GM12878 (cell line): ENCODE measurements around the gene USP47.

Experiments
- CHD1 ChIP-seq: IDR thresholded peaks from 2 replicates; pipeline ENCODE4 v1.6.1; 2012; ENCODE audit warnings: low read depth, low read length, improper control_type of control experiment
- ETV6 ChIP-seq, 2 experiments: fragments of 450-650 bp in 1 of 2; IDR thresholded peaks in 1 of 2; conservative IDR thresholded peaks in 1 of 2; 2 replicates each; pipeline ENCODE4 v1.6.1; 2014; ENCODE audit warnings: antibody characterized with exemption in 1 of 2, borderline replicate concordance in 1 of 2, low read depth in 1 of 2, mild to moderate bottlenecking in 1 of 2, moderate library complexity in 1 of 2
- GABPA ChIP-seq: IDR thresholded peaks from 2 replicates; pipeline ENCODE4 v1.6.1; 2014; ENCODE audit warnings: antibody characterized with exemption, low read depth, mild to moderate bottlenecking, inconsistent platforms
- POLR2AphosphoS5 ChIP-seq: IDR thresholded peaks from 2 replicates; pipeline ENCODE4 v1.6.1; 2011; ENCODE audit warnings: mild to moderate bottlenecking, low read length, inconsistent platforms
- SUPT20H ChIP-seq: IDR thresholded peaks from 2 replicates; pipeline ENCODE4 v1.6.1; 2011; ENCODE audit warnings: low read depth, mild to moderate bottlenecking, low read length, moderate library complexity, borderline replicate concordance; ENCODE audit not compliant: control insufficient read depth
- ZNF274 ChIP-seq: IDR thresholded peaks from one replicate; pipeline ENCODE4 v1.8.0; 2011; ENCODE audit not compliant: insufficient read length, insufficient read depth
- TF ChIP-seq, protein P1 (sequence below), 3 experiments: IDR thresholded peaks in 2 of 3; conservative IDR thresholded peaks in 1 of 3; 2 replicates each; pipeline ENCODE4 v1.5.1; 2011; ENCODE audit warnings: low read depth in 3 of 3, low read length in 3 of 3, mild to moderate bottlenecking in 3 of 3, control low read depth in 2 of 3, moderate library complexity in 2 of 3, inconsistent platforms in 1 of 3, mixed read lengths in 1 of 3; ENCODE audit not compliant: control insufficient read depth in 2 of 3, insufficient read depth in 1 of 3; ENCODE audit errors: extremely low read depth in 1 of 3

DNA sequence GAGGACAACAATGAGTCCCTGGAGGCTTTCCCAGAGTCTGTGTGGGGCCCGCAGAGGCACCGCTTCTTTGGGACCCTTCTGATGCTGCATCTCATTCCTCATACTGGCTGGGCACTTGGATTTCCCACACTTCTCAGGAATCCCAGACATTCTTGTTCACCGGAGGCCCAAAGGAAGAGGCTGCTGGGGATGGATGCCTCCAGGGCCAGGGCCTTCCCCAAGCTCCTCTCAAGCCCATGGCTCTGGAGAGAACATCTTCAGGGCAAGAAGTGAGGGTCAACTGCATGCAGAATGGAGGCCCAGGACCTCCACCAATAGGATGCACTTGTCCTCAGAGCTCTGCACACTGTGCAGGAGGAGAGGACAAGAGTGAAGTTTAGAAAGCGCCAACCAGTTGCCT, 132.1 kb downstream of the USP47 start:
- TF ChIP-seq SUPT20H, result no peak
- TF ChIP-seq, protein P1, sequence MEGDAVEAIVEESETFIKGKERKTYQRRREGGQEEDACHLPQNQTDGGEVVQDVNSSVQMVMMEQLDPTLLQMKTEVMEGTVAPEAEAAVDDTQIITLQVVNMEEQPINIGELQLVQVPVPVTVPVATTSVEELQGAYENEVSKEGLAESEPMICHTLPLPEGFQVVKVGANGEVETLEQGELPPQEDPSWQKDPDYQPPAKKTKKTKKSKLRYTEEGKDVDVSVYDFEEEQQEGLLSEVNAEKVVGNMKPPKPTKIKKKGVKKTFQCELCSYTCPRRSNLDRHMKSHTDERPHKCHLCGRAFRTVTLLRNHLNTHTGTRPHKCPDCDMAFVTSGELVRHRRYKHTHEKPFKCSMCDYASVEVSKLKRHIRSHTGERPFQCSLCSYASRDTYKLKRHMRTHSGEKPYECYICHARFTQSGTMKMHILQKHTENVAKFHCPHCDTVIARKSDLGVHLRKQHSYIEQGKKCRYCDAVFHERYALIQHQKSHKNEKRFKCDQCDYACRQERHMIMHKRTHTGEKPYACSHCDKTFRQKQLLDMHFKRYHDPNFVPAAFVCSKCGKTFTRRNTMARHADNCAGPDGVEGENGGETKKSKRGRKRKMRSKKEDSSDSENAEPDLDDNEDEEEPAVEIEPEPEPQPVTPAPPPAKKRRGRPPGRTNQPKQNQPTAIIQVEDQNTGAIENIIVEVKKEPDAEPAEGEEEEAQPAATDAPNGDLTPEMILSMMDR (IDR thresholded peaks at IDR 0.05 in 2 of 3, conservative IDR thresholded peaks at IDR 0.05 in 1 of 3; ENCODE audit: control insufficient read depth in 2 of 3, extremely low read depth in 1 of 3, insufficient read depth in 1 of 3, low read depth in 3 of 3, low read length in 3 of 3), result no peak
- TF ChIP-seq GABPA, result no peak
- no peak for TF ChIP-seq POLR2AphosphoS5
- no peak for TF ChIP-seq ETV6 (conservative IDR thresholded peaks at IDR 0.05 in 1 of 2, IDR thresholded peaks at IDR 0.05 in 1 of 2; ENCODE audit: borderline replicate concordance in 1 of 2, low read depth in 1 of 2)
- no peak for TF ChIP-seq CHD1
- no peak for TF ChIP-seq ZNF274
